ENCODE data around the gene DCXR. TPM values are rescaled to one million over a fixed set of nuclear protein-coding genes. Genes with fewer than 3 reads are reported as not detected.

The DCXR gene
- total and polyA plus RNA-seq, 2 donors (not counting 1 experiment from before 2014, with no cell fraction given), result 63.9 to 143 TPM

DNA sequence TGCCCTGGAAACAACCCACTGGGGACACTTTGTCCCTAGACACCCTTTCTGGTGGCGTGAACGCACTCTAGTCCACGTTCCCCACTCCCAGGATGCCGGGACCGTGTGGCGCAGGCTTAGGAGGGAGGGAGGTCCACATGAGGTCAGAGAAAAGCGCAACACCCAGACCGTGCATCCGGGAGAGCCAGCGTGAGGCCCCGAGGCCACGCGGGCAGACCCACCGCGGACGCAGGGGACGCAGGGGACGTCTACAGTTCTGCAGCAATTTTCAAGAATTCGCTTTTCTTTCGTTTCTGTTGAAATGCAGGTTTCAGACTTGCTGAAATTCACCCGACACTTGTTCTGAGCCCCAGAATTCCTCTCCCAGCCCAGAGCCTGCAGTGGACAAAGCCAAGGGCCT, 9.4 kb upstream of the DCXR start:
- no peak for DNase-seq
- Mint-ChIP-seq H3K4me3 (no peak overlapping the region), H3K27me3 (no peaks in the 10 kb centered on the region), H3K27ac (no peak overlapping the region), H3K9me3 (ENCODE audit: insufficient read depth) (no peaks in the 10 kb centered on the region), H3K4me1 (peaks cover 10% of the 10 kb centered on the region)
- Histone ChIP-seq H4K20me1 (ENCODE audit: control insufficient read depth, insufficient read depth, low read length, poor library complexity, severe bottlenecking) (no peaks in the 10 kb centered on the region), H3K79me2 (ENCODE audit: control insufficient read depth, insufficient read depth, low read length) (peaks cover 9% of the 10 kb centered on the region), H3K4me2 (replicated peaks; ENCODE audit: low read depth, low read length, poor library complexity, severe bottlenecking) (no peak overlapping the region), H3K4me1 (ENCODE audit: control insufficient read depth in 2 of 2, insufficient read depth in 2 of 2, low read length in 2 of 2) (peaks cover 9 to 14% of the 10 kb centered on the region in 2 donors), H2AFZ (ENCODE audit: insufficient read depth, low read depth, low read length, poor library complexity, severe bottlenecking) (no peak overlapping the region), H3K36me3 (replicated peaks in 1 of 2; ENCODE audit: control extremely low read depth in 1 of 2, control insufficient read depth in 1 of 2, extremely low read depth in 1 of 2, insufficient read depth in 2 of 2, low read length in 1 of 2) (peaks cover 0 to 2% of the 10 kb centered on the region in 2 experiments), H3K4me3 (ENCODE audit: control extremely low read depth in 1 of 5, extremely low read depth in 1 of 5, insufficient read depth in 1 of 5, low read depth in 2 of 5, low read length in 4 of 5) (no peak overlapping the region), H3K27me3 (replicated peaks in 1 of 4; ENCODE audit: control extremely low read depth in 1 of 4, control insufficient read depth in 3 of 4, insufficient read depth in 4 of 4, low read length in 3 of 4) (no peaks in the 10 kb centered on the region), H3K27ac (ENCODE audit: low read length in 2 of 2) (no peak overlapping the region), H3K9ac (ENCODE audit: low read length) (no peak overlapping the region), H3K9me3 (ENCODE audit: control extremely low read depth in 1 of 3, control insufficient read depth in 2 of 3, insufficient read depth in 1 of 3, low read length in 2 of 3) (no peaks in the 10 kb centered on the region)
- POLR2A ChIA-PET, result no interaction called here
- intact Hi-C loops (cut with micrococcal nuclease), result no loop called here
- no peak for TF ChIP-seq EZH2 (IDR thresholded peaks at IDR 0.05; ENCODE audit: borderline replicate concordance, insufficient read depth, low read depth, low read length, poor library complexity, severe bottlenecking)
- TF ChIP-seq, protein P1, sequence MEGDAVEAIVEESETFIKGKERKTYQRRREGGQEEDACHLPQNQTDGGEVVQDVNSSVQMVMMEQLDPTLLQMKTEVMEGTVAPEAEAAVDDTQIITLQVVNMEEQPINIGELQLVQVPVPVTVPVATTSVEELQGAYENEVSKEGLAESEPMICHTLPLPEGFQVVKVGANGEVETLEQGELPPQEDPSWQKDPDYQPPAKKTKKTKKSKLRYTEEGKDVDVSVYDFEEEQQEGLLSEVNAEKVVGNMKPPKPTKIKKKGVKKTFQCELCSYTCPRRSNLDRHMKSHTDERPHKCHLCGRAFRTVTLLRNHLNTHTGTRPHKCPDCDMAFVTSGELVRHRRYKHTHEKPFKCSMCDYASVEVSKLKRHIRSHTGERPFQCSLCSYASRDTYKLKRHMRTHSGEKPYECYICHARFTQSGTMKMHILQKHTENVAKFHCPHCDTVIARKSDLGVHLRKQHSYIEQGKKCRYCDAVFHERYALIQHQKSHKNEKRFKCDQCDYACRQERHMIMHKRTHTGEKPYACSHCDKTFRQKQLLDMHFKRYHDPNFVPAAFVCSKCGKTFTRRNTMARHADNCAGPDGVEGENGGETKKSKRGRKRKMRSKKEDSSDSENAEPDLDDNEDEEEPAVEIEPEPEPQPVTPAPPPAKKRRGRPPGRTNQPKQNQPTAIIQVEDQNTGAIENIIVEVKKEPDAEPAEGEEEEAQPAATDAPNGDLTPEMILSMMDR (IDR thresholded peaks at IDR 0.05), result no peak
- WGBS (ENCODE audit: insufficient coverage), result 97% methylated on average over 21 of the region's 21 CpGs
- no peak for ATAC-seq (ENCODE audit: low read depth)
- CTCF ChIA-PET, result no interaction called here

DNA sequence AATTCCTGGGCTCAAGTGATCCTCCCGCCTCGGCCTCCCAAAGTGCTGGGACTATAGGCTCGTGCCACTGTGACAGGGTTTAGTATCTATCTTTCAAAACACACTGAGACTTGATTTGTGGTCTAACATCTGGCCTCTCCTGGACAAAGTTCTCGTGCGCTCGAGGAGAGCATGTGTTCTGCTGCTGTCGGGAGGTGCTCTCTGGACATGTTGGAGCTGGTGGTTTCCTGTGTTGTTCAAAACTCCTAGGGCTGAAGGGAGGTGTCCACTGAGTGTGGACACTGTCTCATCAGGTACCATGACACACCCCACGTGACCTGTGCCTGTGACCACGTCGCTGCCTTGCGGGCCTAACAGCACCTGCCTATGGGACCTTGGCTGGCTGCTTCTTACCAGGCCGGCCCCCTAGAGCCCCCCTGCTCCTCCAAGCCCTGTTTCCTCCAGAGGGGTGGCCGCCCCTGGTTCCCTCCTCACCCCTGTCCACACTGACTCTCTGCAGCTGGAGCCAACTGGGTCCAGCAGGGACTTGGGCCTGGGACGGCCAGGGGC, 8.5 kb upstream of the DCXR start:
- WGBS (ENCODE audit: insufficient coverage), result 94% methylated on average over 10 of the region's 14 CpGs
- Mint-ChIP-seq H3K4me1 (peaks cover 10% of the 10 kb centered on the region), H3K27ac (no peak overlapping the region), H3K9me3 (ENCODE audit: insufficient read depth) (no peaks in the 10 kb centered on the region), H3K27me3 (no peaks in the 10 kb centered on the region), H3K4me3 (no peak overlapping the region)
- no peak overlapping the region for H3K4me2 ChIP-seq (replicated peaks; ENCODE audit: low read depth, low read length, poor library complexity, severe bottlenecking)
- peaks cover 7% of the 10 kb centered on the region for H3K79me2 ChIP-seq (ENCODE audit: control insufficient read depth, insufficient read depth, low read length)
- H3K9me3 ChIP-seq (ENCODE audit: control extremely low read depth in 1 of 3, control insufficient read depth in 2 of 3, insufficient read depth in 1 of 3, low read length in 2 of 3), result no peaks in the 10 kb centered on the region
- H3K9ac ChIP-seq (ENCODE audit: low read length), result no peak overlapping the region
- ATAC-seq (ENCODE audit: low read depth) (no peak), DNase-seq (no peak)
- no peak overlapping the region for H3K4me3 ChIP-seq (ENCODE audit: control extremely low read depth in 1 of 5, extremely low read depth in 1 of 5, insufficient read depth in 1 of 5, low read depth in 2 of 5, low read length in 4 of 5)
- no peaks in the 10 kb centered on the region for H3K27me3 ChIP-seq (replicated peaks in 1 of 4; ENCODE audit: control extremely low read depth in 1 of 4, control insufficient read depth in 3 of 4, insufficient read depth in 4 of 4, low read length in 3 of 4)
- peaks cover 0 to 2% of the 10 kb centered on the region in 2 experiments for H3K36me3 ChIP-seq (replicated peaks in 1 of 2; ENCODE audit: control extremely low read depth in 1 of 2, control insufficient read depth in 1 of 2, extremely low read depth in 1 of 2, insufficient read depth in 2 of 2, low read length in 1 of 2)
- ChIA-PET POLR2A (no interaction called here), CTCF (no interaction called here)
- peaks cover 8 to 13% of the 10 kb centered on the region in 2 donors for H3K4me1 ChIP-seq (ENCODE audit: control insufficient read depth in 2 of 2, insufficient read depth in 2 of 2, low read length in 2 of 2)
- H4K20me1 ChIP-seq (ENCODE audit: control insufficient read depth, insufficient read depth, low read length, poor library complexity, severe bottlenecking), result no peaks in the 10 kb centered on the region
- TF ChIP-seq, protein P1 (IDR thresholded peaks at IDR 0.05), result no peak
- TF ChIP-seq EZH2 (IDR thresholded peaks at IDR 0.05; ENCODE audit: borderline replicate concordance, insufficient read depth, low read depth, low read length, poor library complexity, severe bottlenecking), result no peak
- intact Hi-C loops (cut with micrococcal nuclease), result no loop called here
- H3K27ac ChIP-seq (ENCODE audit: low read length in 2 of 2), result no peak overlapping the region
- no peak overlapping the region for H2AFZ ChIP-seq (ENCODE audit: insufficient read depth, low read depth, low read length, poor library complexity, severe bottlenecking)

All from B cell (primary cell).